NCI-H748 treated with DMSO at 0.1 percent for 48 hours (cell line): ENCODE results near the gene CRKL.
"Not testable (repeated sequence)": the region's sequence is repeated elsewhere in the genome, so short reads cannot be mapped to it uniquely, and the experiment has no call there.

Source experiments
- DNase-seq: peaks from one replicate; lab custom pipeline; 2025; lab: John Stamatoyannopoulos, UW

Gene CRKL

GRCh38 chr22:20916916-20917810, at the start of gene CRKL:
TSS of gene CRKL (plus strand) at chr22:20917407. CDS start at chr22:20917935, 528 bp downstream.
- DNase-seq = peak; percentile 85

- DNase-seq = no peak
Measured at GRCh38 chr22:20868025-20868962, 48.9 kb upstream of the CRKL start.

- no peak for DNase-seq
Measured at GRCh38 chr22:20869234-20869633, 48.0 kb upstream of the CRKL start.

- DNase-seq = no peak
Measured at GRCh38 chr22:20873214-20873613, 44.0 kb upstream of the CRKL start.

- DNase-seq = no peak
Measured at GRCh38 chr22:20875296-20875695, 41.9 kb upstream of the CRKL start.

GRCh38 chr22:20877715-20878114, 39.5 kb upstream of the CRKL start:
- no peak for DNase-seq

- no peak for DNase-seq
Measured at GRCh38 chr22:20881231-20881630, 36.0 kb upstream of the CRKL start.

GRCh38 chr22:20881869-20882815, 35.1 kb upstream of the CRKL start:
- no peak for DNase-seq

- DNase-seq = no peak
Measured at GRCh38 chr22:20882855-20883254, 34.4 kb upstream of the CRKL start.

GRCh38 chr22:20884454-20884853, 32.8 kb upstream of the CRKL start:
- no peak for DNase-seq

GRCh38 chr22:20885017-20885556, 32.1 kb upstream of the CRKL start:
- DNase-seq = no peak

GRCh38 chr22:20885557-20886323, 31.5 kb upstream of the CRKL start:
- DNase-seq = peak; percentile 19

GRCh38 chr22:20887375-20887774, 29.8 kb upstream of the CRKL start:
- DNase-seq = no peak

GRCh38 chr22:20889025-20889704, 28.0 kb upstream of the CRKL start:
- no peak for DNase-seq

- no peak for DNase-seq
Measured at GRCh38 chr22:20889904-20890540, 27.2 kb upstream of the CRKL start.

GRCh38 chr22:20890975-20891374, 26.2 kb upstream of the CRKL start:
- DNase-seq = no peak

GRCh38 chr22:20897737-20898136, 19.5 kb upstream of the CRKL start:
- not testable (repeated sequence) for DNase-seq

- no peak for DNase-seq
Measured at GRCh38 chr22:20899827-20900423, 17.3 kb upstream of the CRKL start.
